ENCODE results near the gene ATXN3L. TPM values are rescaled to one million over a fixed set of nuclear protein-coding genes. Genes with fewer than 3 reads are reported as not detected.

The ATXN3L gene
- total RNA-seq (2021; fragmentation: NEBNext Ultra II Directional; extraction: Animal tissue kit (Norgen Biotek cat#: 25700)) (not detected in 2 replicates), polyA plus RNA-seq (2011; rRNA removed) (not detected in 2 replicates), polyA minus RNA-seq (2011; rRNA and poly(A)+ RNA removed) (not detected in 2 replicates)
- polyA plus RNA-seq (2011; cell fraction: cytosol; rRNA removed) = not detected
- polyA plus RNA-seq (2011; cell fraction: nucleus; rRNA removed) = not detected
- polyA plus RNA-seq (2012, experiment 1 of 2) = not detected in 4 replicates
- not detected for polyA plus RNA-seq (2012, experiment 2 of 2)
- polyA plus RNA-seq (2013, experiment 1 of 2) = not detected
- polyA plus RNA-seq (2013, experiment 2 of 2) = not detected
- not detected for polyA minus RNA-seq (2011; cell fraction: cytosol; rRNA and poly(A)+ RNA removed)
- polyA minus RNA-seq (2011; cell fraction: nucleus; rRNA and poly(A)+ RNA removed) = not detected
- long read RNA-seq, experiment 1 = 0 reads
- long read RNA-seq, experiment 2 = 0 reads

DNA sequence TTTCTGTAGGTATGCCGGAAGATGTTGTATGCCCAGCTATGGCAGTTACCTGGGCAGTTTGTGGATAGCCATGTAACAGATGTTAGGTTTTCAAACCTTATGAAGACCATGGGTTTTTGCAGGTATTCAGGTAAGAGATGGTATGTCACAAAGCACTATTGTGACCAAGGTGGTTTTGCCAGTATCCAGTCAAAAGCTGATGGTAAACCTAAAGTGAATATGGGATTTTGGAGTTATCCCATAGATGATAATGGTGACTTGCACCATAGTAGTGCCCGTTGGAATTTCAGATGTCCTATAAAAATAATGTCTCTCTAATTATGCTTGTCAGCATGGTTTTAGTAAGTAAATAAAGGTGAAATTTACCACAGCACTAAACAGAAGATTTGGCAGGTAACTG lies at the start of gene ATXN3L:
Gene ATXN3L (minus strand): TSS at position 101 of the 400 bp plus-strand sequence. CDS start 119 bp downstream, outside the sequence.
- Histone ChIP-seq H3K9me3 (ENCODE audit: insufficient read depth in 2 of 2, low read depth in 1 of 2, low read length in 1 of 2) (no peaks in the 10 kb centered on the region), H3K18ac (ENCODE audit: extremely low read depth, low read length) (no peak within 1 kb of the TSS), H2BK12ac (ENCODE audit: low read depth, low read length) (no peak within 1 kb of the TSS), H2BK5ac (ENCODE audit: low read depth, low read length) (no peak within 1 kb of the TSS), H2BK120ac (replicated peaks; ENCODE audit: low read depth, low read length) (no peak within 1 kb of the TSS), H4K91ac (replicated peaks; ENCODE audit: insufficient read length, low read length) (no peak within 1 kb of the TSS), H3K4ac (replicated peaks; ENCODE audit: insufficient read length, low read depth, low read length) (no peak within 1 kb of the TSS), H3K79me1 (ENCODE audit: low read depth, low read length) (no peaks in the 10 kb centered on the region), H3K4me1 (replicated peaks in 1 of 4; ENCODE audit: control insufficient read depth in 3 of 4, insufficient read depth in 4 of 4, low read length in 3 of 4) (no peaks in the 10 kb centered on the region), H4K5ac (ENCODE audit: insufficient read length, low read depth, low read length) (no peak within 1 kb of the TSS), H3K56ac (replicated peaks; ENCODE audit: insufficient read length, low read depth, low read length) (no peak within 1 kb of the TSS), H3K27me3 (replicated peaks in 1 of 4; ENCODE audit: control insufficient read depth in 3 of 4, extremely low read depth in 1 of 4, insufficient read depth in 3 of 4, low read length in 3 of 4) (no peaks in the 10 kb centered on the region), H3K9ac (replicated peaks in 1 of 4; ENCODE audit: extremely low read depth in 1 of 4, low read depth in 3 of 4, low read length in 3 of 4) (no peak within 1 kb of the TSS), H3K79me2 (ENCODE audit: control insufficient read depth in 1 of 2, insufficient read depth in 2 of 2, low read length in 2 of 2) (no peaks in the 10 kb centered on the region), H3K36me3 (ENCODE audit: control insufficient read depth in 2 of 4, insufficient read depth in 4 of 4, low read length in 3 of 4) (no peaks in the 10 kb centered on the region), H2BK20ac (ENCODE audit: low read length) (no peak within 1 kb of the TSS), H4K20me1 (replicated peaks in 1 of 2; ENCODE audit: control insufficient read depth in 1 of 2, insufficient read depth in 2 of 2, low read length in 2 of 2) (no peaks in the 10 kb centered on the region), H3K27ac (ENCODE audit: low read depth, low read length) (no peak within 1 kb of the TSS), H2AK5ac (ENCODE audit: low read depth, low read length) (no peak within 1 kb of the TSS), H3K4me3 (ENCODE audit: extremely low read depth in 1 of 4, insufficient read depth in 2 of 4, low read depth in 3 of 4, low read length in 4 of 4) (no peak within 1 kb of the TSS), H3K4me2 (ENCODE audit: insufficient read depth in 1 of 2, low read depth in 2 of 2, low read length in 2 of 2) (no peak within 1 kb of the TSS), H3K23me2 (ENCODE audit: low read depth, low read length) (no peaks in the 10 kb centered on the region), H3K14ac (ENCODE audit: insufficient read length) (no peak within 1 kb of the TSS), H2AFZ (ENCODE audit: low read length) (no peak within 1 kb of the TSS), H3K23ac (ENCODE audit: insufficient read length) (no peak within 1 kb of the TSS), H4K8ac (ENCODE audit: extremely low read depth, insufficient read depth, low read length) (no peak within 1 kb of the TSS), H2BK15ac (ENCODE audit: low read length) (no peak within 1 kb of the TSS)
- WGBS, 2 experiments (ENCODE audit: extremely low coverage in 1 of 2, insufficient coverage in 1 of 2, insufficient read length in 1 of 2, insufficient replicate concordance in 2 of 2, low coverage in 1 of 2, low lambda C conversion rate in 2 of 2, missing lambda C conversion rate in 1 of 2) = 93% methylated on average over 2 of the region's 2 CpGs; no CpG with 5 or more reads in 1 of the 2 experiments
- FAIRE-seq (no peak), DNase-seq (ENCODE audit: low read depth in 1 of 2, low spot score in 2 of 2) (no peak)
- ChIA-PET POLR2A (ENCODE audit: partially characterized antibody) (no interaction called here), CTCF (ENCODE audit: partially characterized antibody) (interaction anchor here (1.1 kb wide), 1 partner anchor 365 kb away, joined by 4 read pairs; no protein-coding TSS in a partner anchor)
- TF ChIP-seq GABPA (IDR thresholded peaks at IDR 0.05; ENCODE audit: borderline replicate concordance, insufficient read depth, low read length) (no peak), KDM4A (IDR thresholded peaks at IDR 0.05; ENCODE audit: low read depth, low read length, severe bottlenecking) (no peak), NRF1 (IDR thresholded peaks at IDR 0.05; ENCODE audit: low read depth, low read length) (no peak), SRF (IDR thresholded peaks at IDR 0.05; ENCODE audit: low read depth, low read length) (no peak), MAFK (IDR thresholded peaks at IDR 0.05; ENCODE audit: low read depth, low read length) (no peak), FOSL1 (IDR thresholded peaks at IDR 0.05; ENCODE audit: insufficient read depth, low read depth, low read length) (no peak), SP2 (IDR thresholded peaks at IDR 0.05; ENCODE audit: low read length) (no peak), ZNF274 (IDR thresholded peaks at IDR 0.05; ENCODE audit: borderline replicate concordance, extremely low read depth, low read length) (no peak), CBX5 (IDR thresholded peaks at IDR 0.05; ENCODE audit: low read depth, low read length) (no peak), RAD21 (IDR thresholded peaks at IDR 0.05 in 1 of 2, conservative IDR thresholded peaks at IDR 0.05 in 1 of 2; ENCODE audit: low read depth in 2 of 2, low read length in 2 of 2) (no peak), BCL11A (IDR thresholded peaks at IDR 0.05; ENCODE audit: low read depth in 2 of 2, low read length in 2 of 2) (no peak)
- TF ChIP-seq, protein P1, sequence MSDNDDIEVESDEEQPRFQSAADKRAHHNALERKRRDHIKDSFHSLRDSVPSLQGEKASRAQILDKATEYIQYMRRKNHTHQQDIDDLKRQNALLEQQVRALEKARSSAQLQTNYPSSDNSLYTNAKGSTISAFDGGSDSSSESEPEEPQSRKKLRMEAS (IDR thresholded peaks at IDR 0.05) = no peak
